ENCODE measurements around the gene PPARA.

Gene PPARA

DNA sequence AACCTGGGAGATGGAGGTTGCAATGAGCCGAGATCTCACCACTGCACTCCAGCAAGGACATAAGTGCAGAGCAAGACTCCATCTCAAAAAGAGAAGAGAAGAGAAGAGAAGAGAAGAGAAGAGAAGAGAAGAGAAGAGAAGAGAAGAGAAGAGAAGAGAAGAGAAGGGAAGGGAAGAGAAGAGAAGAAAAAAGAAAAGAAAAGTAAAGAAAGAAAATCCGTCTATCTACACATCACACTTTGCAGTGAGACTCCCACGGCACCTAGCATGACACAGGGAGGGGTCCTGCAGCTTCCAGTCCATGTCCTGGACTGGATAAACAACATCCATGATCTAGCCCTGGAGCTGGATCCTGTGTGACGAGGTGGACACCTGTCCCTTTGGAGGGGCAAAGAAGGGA is 4.0 kb upstream of the PPARA start:
- no peak for DNase-seq

DNA sequence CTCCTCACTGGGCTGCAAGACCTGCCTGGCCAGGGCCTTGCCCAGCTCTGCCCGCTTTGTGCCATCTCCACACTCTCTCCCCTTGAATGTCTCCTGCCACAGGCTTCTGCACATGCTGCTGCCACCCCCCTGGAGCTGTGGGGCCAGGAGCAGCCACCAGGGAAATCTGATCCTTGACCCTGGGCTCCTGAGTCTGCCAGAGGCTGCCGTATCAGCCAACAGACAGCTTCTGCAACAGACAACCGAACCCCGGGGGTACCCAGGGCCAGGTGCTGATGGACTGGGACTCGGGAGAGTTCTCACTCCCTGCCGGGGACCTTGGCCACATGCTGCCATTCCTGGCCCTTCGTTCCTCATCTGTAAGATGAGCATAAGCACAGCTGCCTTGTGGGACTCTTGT is 3.3 kb upstream of the PPARA start:
- DNase-seq, result no peak

DNA sequence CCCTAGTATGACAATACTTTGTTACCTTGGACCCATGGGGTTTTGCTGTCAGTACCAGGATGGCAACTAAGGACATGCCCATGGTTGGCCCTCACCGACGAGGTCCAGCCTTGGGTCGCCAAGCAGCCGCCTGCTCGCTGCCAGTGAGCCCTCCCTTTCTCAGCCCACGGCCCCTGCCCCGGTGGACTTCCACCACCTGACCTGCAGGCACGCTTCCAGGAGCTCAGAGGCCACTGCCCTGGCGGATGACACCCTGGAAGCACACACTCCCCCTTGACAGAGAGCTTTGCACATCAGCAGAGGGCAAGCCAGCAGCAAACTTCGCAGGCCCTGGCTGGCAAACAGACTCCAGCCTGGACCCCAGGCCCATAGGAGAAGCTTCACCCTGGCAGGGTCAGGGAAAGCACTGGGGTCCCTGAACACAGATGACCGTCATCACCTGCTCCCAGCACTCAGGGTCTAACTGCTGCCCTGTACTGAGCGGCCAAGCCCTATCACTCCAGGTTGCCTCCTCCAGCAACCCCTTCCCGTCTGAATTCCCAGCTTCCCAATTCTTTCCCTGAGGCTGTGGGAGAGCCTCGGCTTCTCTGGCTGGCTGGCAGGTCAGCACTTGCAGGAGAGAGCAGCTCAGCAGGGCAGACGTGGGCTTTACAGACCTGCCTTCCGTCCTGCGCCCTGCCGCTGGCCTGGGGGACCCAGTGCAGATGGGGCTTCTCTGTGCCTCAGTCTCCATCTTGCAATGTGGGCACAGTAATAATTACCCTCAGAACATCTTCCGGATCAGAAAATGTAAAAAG is 2.7 kb upstream of the PPARA start:
- DNase-seq, result no peak

DNA sequence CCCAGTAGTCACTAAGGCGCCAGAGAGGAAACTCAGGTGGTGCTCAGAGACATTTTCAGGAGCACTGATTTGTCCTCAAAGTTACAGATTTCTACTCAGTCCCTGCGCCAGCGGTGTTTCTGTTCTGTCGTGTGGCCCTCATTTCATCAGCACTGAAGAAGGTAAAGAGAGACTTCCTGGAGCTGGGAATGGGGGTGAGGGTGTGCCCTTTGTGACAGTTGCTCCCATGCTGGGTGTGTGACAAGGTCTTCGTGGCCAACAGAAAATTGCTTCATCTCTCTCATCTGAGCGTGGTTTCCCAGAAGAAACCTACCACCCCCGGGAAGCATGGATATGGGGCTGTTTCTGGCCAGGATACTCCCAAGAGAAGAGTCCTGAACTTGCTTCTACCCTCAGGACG is 2.0 kb upstream of the PPARA start:
- DNase-seq, result no peak

DNA sequence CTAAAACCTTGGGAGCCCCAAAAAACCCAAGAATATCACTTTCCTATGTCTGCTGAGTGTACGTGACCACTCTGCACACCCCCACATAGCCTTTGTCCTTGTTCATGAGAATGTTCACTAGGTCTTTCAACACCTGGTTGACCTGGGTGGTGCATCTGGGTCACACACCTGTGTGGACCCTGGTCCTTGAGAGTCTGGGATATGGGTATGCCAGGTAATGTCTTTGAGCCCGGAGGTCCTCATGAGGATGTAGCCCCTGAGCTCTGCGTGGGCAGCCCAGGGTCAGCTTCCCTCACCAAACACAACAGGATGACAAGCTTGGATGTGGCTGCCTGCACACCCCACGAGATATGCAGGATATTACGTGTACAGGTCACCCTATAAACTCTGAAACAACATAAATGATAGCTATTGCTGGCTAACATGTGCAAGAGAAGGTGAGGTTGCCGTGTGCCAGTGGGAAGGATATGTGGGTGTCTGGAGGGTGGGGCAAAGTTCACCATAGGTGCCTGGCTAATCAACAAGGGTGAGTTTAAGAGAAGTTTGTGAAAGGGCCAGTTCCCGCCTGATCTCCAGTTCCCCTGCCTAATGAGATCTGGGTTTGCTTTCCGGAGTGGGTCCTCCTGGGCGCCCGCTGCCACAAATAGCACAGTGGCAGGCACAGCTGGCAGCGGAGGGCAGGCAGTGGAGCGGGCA is 1.4 kb upstream of the PPARA start:
- no peak for DNase-seq

DNA sequence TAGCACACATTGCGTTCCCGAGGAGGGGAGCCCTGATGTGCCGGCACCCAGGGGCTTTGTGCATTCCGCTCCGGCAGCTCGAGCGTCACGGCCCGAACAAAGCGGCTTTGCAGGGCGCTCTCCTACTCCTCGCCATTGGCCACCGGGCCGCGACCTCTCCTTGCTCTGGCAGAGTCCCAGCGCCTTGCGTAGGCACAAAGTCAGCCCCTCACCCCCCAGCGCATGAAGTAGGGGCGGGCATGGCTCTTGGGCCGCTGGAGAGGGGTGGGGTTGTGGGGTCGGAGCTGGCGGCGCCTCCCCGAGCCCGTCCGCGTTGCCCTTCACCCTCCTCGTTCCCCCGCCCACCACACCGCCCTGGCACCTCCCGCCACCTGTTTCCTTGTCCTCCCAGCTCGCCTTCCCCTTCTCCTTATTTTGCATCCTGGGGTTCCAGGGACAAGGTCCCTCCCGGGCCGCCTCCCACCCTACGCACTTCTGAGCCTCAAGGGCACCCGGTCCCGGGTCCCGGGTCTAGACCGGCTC is 753 bp upstream of the PPARA start:
- DNase-seq, result no peak

DNA sequence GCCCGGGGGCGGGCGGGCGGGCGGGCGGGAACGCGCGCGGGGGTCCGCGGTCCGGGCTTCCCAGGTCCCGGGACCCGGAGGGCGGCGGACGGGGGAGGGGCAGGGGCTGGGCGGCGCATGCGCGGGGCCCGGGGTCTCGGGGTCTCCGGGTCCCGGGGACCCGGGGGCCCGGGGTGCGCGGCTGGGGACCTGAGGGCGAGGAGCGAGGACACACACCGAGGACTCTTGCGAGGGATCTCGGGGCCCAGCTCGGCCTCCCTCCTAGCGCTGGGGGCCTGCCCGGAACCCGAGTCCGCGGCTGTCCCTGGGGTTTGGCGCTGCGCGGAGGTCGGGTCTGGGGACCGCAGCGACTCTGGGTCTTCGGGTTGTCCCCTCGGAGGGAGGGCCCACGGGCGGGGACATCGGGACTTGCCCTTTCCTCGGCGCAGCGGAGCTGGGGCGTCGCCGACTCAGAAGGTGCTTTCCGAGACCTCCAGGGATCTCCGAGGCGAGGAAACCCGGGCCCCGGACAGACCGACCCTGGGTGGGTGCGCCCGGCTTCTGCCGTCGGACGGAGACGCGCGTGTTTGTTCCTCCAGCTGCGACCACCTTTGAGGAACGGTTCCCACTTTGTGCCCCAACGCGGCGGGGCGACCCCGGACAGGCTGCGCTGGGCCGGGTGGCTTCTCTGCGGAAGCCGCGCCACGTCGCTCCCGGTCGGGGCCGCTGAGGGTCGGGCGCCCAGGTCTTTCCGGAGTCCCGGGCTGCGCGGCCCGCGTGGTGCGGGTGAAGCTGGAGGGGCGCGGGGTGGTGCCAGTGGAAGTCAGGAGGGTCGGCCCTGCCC is 540 bp downstream of the PPARA start:
- DNase-seq, result no peak

DNA sequence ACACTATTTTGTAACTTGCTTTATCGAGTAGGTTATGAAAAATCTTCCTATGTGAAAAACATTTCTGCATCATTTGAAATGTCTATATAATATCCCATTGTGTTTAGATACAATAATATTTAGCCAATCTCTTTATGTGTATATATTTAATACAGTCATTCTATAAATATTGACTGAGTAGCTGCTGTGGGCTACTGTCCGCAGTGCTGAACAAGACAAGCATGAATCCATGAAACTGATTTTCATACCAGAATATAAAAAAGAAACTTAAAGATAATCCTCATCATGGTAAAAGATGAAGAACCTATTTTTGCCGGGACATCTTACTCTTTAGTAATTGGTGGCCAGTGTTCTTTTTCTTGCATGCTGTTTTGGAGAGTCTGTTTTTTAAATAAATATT is 3.6 kb downstream of the PPARA start:
- DNase-seq, result no peak

DNA sequence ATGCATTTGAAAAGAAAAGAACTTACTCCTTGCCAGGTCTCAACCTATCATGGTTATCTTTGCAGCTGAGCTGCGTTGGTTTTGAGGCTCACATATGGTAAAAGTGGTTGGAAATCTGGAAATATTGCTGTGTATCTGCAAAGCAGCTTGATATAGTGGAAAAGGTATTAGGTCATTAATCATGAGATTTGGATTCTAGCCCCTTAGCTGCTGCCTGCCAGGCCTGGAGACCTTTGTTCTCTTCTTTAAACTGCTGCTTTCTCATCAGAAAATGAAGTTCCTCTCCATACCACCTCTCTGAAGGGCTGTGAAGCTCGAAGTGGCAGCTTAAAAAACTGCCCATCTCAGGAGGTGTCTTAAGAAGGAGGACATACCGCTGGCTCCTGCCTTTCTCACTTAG is 5.7 kb downstream of the PPARA start:
- DNase-seq, result no peak

DNA sequence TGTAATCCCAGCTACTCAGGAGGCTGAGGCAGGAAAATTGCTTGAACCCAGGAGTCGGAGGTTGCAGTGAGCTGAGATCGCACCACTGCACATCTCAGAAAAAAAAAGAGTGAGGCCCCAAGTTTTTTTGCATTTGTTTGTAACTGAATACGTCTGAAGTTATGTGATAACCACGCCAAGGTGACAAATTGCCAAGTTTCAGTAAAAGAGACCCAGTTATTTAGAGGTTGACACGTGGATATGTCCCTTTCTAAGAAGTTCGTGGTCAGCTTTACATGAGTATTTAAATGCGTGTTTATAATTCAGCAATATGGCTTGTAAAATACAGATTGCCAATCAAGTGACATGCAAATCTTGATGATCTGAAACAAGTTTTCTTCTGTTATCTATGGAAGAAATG is 8.0 kb downstream of the PPARA start:
- DNase-seq, result no peak

DNA sequence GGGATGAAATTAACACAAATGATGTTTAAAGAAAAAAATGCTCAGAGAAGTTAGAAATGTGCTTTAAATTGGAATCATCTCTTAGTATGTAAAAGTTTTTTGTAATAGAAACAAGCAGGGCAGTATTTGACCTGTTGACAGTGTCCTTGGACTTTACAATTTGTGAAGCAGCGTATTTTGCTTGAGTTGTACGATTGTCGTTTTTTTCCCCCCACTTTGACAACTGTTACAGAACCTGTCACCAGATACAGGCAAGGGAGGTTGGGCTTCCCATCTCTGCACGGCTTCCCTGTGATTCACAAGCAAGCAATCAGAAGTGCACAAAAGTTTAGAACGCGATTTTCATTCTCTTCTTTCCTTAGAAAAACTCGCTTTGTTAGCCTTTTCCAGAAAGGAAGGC is 8.9 kb downstream of the PPARA start:
- no peak for DNase-seq

DNA sequence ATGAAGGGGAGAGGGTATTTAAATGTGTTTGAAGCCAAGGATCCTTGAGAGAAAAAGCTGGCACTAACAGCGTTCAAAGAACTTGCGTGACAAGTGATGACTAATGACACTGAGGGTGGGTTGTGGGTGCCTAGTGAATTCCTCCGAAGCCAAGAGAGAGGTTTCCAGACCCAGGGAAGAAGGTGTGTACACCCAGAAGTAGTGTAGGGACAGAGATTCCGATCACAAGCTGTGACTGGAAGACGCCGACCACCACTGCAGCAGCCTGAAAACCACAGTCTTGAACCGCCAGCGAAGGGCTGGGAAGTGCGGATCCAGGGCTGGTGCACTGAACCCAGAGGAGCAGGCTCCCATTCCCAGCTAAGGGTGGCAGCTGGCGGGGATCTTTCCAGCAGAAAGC is 9.5 kb downstream of the PPARA start:
- DNase-seq, result no peak

DNA sequence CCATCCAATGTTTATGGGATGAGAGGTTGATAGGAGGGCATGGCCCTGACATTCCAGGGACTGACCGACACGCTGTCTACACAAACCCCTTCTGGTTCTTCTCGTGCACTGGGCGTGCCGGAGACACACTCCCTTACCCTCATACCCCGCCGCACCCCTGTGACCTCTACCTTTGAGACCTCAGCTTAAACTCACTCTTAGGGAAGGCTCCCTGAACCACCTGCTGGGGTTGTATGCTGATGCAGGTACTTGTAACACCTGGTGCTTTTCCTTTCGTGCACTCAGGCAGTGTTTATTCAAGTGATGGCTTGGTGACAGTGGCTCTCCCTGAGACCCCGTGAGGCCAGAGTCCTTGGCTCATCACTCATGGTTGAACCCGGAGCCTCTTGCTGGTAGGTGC is 12.0 kb downstream of the PPARA start:
- no peak for DNase-seq

DNA sequence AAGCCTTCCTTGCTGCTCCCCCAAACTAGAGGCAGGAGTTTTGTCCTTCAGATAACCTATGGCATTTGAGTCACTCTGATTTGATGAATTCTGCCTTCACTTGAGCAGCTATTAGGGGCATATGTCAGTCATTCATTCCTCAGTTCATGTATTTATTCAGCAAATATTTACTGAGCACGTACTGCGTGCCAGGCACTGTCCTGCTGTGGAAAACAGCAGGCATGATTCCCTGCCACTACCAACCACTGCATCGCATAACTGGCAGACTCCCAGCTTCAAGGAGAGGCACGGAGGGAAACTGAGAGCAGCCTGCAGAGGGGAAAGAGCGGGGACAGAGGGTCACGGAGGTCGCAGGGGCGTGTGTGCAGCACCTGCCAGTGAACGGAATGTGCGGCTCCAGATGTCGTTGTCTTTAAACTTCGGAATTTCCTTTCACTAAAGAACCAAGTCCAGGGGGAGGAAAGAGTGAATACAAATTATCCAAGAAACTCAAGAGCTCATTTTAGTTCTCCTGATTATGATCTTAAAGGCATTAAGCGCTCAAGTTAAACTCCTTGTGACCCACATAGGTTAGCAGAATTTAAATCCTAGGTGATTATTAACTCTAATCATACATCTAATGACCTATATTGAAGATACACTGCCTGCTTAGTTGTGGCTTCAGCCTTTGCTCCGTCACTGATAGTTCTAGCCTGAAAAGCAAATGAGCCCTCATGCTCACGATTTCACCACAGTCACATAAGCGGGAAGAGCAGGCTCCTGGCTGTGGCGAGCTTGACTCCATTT is 12.6 kb downstream of the PPARA start:
- no peak for DNase-seq

DNA sequence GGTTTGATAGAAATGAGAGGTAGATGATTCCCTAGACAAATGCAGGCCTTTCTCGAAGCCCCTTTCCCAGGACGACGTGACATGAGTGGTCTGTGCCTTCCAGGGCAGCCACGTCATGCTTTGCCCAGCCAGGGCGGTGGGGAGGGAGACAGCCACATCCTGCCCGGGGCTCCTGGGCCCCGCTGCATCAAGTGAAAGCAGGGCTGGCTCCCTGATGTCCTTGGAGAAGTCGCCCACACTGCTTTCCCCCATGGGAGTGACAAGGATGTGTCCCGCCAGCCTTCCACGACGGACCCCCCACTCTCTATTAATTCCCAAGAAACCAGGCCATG is 13.2 kb downstream of the PPARA start:
- DNase-seq, result no peak

DNA sequence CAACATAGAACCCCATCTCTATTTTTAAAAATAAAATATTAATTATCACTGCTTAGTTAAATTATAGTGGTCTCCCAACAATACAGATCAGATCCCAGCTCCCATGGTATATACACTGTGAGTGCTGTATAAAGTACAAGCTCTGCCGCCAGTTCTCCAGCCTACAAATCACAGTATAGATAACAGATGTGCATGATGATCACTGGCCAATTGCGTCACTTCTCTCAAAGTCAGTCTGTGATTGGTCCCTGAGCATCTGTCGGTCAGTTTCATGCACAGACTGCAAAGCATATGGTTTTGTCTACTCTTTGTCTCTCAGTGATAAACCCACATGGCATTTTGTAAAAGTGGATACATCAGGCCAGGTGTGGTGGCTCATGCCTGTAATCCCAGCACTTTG is 15.7 kb downstream of the PPARA start:
- no peak for DNase-seq

DNA sequence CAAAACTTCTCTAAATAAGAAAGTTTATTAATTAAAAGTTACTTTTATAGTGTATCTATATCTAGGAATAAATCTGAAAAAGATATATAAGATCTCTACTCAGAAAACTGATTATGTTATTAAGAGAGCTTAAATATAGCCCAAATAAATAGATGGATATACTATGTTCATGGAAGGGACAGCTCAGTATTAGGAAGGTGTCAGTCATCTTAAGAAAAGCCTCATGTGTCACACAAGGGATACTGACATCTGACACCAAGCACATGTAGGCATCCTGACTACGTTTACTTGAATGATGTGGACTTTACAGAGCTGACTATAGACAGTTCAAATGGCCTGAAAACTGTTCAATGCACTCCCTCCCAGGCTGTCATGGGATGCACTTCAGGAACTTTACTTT is 19.3 kb downstream of the PPARA start:
- no peak for DNase-seq

DNA sequence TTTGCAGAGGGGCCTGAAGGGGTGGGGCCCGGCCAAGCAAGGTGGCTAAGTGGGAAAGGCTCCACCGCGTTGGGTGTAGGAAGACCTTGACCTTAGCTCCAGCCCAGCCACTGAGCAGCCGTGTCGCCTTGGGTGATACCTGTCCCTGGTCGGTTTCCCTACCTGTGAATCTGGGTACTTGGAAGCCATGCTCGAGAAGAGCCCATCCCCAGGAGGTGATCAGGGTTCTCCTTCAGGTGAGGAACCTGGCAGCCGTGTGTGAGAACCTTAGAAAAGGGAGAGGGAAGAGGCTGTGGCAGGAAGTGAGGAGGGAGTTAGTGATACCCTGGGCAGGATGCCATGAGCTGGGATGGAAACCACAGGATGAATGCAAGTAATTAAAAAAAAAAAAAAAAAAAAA is 21.6 kb downstream of the PPARA start:
- no peak for DNase-seq

DNA sequence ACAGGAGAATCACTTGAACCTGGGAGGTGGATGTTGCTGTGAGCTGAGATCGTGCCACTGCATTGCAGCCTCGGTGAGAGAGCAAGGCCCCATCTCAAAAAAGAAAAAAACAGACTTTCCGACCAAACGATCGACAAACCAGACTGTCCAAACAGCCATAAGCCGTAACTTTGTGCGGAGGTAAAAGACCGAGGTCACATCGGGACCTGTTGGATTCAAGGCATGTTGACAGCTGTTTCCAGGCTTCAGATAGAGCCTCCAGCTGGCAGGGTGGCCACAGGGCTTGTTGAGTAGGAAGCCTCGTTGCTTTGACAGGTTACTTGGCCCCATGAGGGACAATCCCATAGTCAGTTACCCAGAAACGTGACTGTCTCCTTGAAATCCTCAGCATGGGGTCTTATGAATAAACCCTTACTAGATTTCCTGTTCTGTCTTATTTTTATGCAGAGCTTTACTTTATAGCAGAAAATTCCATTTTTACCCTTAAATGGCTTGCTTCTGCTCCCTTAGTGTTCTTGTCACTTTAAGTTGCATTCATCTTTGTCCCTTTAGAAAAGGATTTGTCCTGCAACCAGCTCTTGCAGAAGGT is 22.3 kb downstream of the PPARA start:
- DNase-seq, result no peak

DNA sequence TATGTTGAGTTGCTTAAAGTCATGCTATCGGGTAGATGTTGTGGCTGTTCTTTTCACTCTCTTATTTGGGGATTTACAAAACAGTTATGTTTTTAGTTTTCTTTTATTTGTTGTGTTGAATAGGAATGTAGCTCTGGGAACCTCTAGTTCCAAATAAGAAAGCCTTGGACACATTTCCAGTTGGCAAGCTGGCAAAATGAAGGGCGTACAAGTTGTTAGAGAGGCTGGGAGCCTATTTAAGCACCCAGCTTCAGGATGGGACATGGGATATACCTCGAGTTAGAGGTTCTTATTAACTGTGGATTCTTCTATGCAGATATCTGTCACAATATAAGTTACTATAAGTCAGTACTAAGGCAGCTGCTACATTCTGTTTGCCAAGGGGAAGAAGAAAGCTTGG is 22.8 kb downstream of the PPARA start:
- DNase-seq, result no peak

DNA sequence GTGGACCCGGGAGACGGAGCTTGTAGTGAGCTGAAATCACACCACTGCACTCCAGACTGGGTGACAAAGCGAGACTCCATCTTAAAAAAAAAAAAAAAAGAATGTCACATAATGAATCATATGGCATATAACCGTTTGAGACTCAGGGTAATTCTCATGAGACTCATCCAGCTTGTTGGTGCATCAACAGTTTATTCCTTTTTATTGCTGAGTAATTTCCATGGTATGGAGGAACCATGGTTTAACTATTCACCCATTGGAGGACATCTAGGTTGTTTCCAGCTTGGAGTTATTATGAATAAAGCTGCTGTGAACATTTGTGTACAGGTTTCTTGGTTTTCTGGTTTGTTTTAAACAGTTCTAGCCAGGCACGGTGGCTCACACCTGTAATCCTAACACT is 25.3 kb downstream of the PPARA start:
- DNase-seq, result no peak

DNA sequence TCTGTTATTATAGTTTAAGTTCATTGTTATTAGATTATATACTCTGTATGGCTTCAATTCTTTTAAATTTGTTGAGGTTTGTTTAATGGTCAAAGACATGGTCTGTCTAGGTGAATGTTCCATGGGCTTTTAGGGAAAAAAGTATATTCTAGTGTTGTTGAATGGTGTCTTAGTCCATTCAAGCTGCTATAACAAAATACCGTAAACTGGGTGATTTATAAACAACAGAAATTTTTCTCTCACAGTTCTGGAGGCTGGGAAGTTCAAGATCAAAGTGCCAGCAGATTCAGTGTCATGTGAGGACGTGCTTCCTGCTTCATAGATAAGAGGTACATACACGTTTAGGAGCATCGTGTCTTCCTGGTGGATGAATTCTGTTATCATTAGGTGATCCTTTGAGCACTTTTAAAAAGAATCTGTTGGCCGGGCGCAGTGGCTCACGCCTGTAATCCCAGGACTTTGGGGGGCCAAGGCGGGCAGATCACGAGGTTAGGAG is 26.2 kb downstream of the PPARA start:
- no peak for DNase-seq
